OCI-LY1 (cell line): ENCODE data around the gene PRKAR2B.

Source experiments
- H2AFZ ChIP-seq: fragments of 200-600 bp; sonication (generic), shearing (Covaris generic); 2 replicates; pipeline ENCODE4 v1.6.0; 2014; ENCODE audit warnings: antibody characterized with exemption, mild to moderate bottlenecking, low read length
- H3F3A ChIP-seq: fragments of 200-600 bp; sonication (generic), shearing (Covaris generic); 2 replicates; pipeline ENCODE4 v1.6.0; 2014; ENCODE audit warnings: mild to moderate bottlenecking, antibody characterized with exemption, low read length, moderate library complexity; ENCODE audit not compliant: insufficient read depth
- H3K27ac ChIP-seq: fragments of 200-600 bp; sonication (generic); 2 replicates; pipeline ENCODE4 v1.5.1; 2014; ENCODE audit warnings: low read length, mixed run types, mild to moderate bottlenecking, low read depth; ENCODE audit not compliant: poor library complexity, severe bottlenecking
- H3K27me3 ChIP-seq: fragments of 200-600 bp; sonication (generic); 2 replicates; pipeline ENCODE4 v1.6.0; 2014; ENCODE audit warnings: antibody characterized with exemption, mild to moderate bottlenecking, low read length, moderate library complexity; ENCODE audit not compliant: insufficient read depth
- H3K36me3 ChIP-seq: fragments of 200-600 bp; sonication (generic); 2 replicates; pipeline ENCODE4 v1.6.1; 2014; ENCODE audit warnings: mild to moderate bottlenecking, antibody characterized with exemption, low read length, moderate library complexity, mixed read lengths; ENCODE audit not compliant: insufficient read depth
- H3K4me1 ChIP-seq: fragments of 200-600 bp; sonication (generic); 2 replicates; pipeline ENCODE4 v1.5.1; 2014; ENCODE audit warnings: mild to moderate bottlenecking, low read length, moderate library complexity; ENCODE audit not compliant: insufficient read depth, severe bottlenecking
- H3K4me2 ChIP-seq: fragments of 200-600 bp; sonication (generic), shearing (Covaris generic); 2 replicates; pipeline ENCODE4 v1.6.1; 2014; ENCODE audit warnings: low read length
- H3K4me3 ChIP-seq: fragments of 200-600 bp; sonication (generic); 2 replicates; pipeline ENCODE4 v1.5.1; 2014; ENCODE audit warnings: low read length, low read depth, mild to moderate bottlenecking, mixed read lengths; ENCODE audit not compliant: poor library complexity, severe bottlenecking
- H3K79me2 ChIP-seq: fragments of 200-600 bp; shearing (Covaris generic); 2 replicates; pipeline ENCODE4 v1.6.1; 2016; ENCODE audit warnings: mixed run types, low read length, mixed read lengths; ENCODE audit not compliant: insufficient read depth
- H3K9ac ChIP-seq: fragments of 200-600 bp; sonication (generic), shearing (Covaris generic); 2 replicates; pipeline ENCODE4 v1.6.1; 2014; ENCODE audit warnings: mild to moderate bottlenecking, low read length, mixed read lengths
- H3K9me2 ChIP-seq: fragments of 200-600 bp; sonication (generic), shearing (Covaris generic); 2 replicates; pipeline ENCODE4 v1.6.1; 2014; ENCODE audit warnings: low read depth, mild to moderate bottlenecking, low read length, mixed read lengths
- H3K9me3 ChIP-seq: fragments of 200-600 bp; shearing (Covaris generic); 2 replicates; pipeline ENCODE4 v1.6.1; 2014; ENCODE audit warnings: low read length, mixed read lengths
- H4K20me1 ChIP-seq: fragments of 200-600 bp; sonication (generic), shearing (Covaris generic); 2 replicates; pipeline ENCODE4 v1.6.0; 2016; ENCODE audit warnings: mild to moderate bottlenecking, low read length; ENCODE audit not compliant: insufficient read depth
- CTCF ChIP-seq: fragments of 200-600 bp; sonication (generic), shearing (Covaris generic); IDR thresholded peaks from 2 replicates; pipeline ENCODE4 v1.5.1; 2017; ENCODE audit warnings: mild to moderate bottlenecking, antibody characterized with exemption, low read length, moderate library complexity, mixed read lengths
- EZH2 ChIP-seq: fragments of 200-600 bp; sonication (generic), shearing (Covaris generic); IDR thresholded peaks from 2 replicates; pipeline ENCODE4 v1.8.0; 2017; ENCODE audit warnings: borderline replicate concordance, mixed run types, mild to moderate bottlenecking, antibody characterized with exemption, low read length, moderate library complexity, mixed read lengths

PRKAR2B gene

GRCh38 chr7:107056728-107057473, 12.4 kb downstream of the PRKAR2B start:
- Histone ChIP-seq H3K9ac (no peak overlapping the region), H3K27me3 (no peaks in the 10 kb centered on the region; the same call in 1 of the 2 replicates), H3K9me2 (no peaks in the 10 kb centered on the region), H3K4me2 (no peak overlapping the region), H3K9me3 (no peaks in the 10 kb centered on the region), H3K4me3 (no peak overlapping the region), H3F3A (no peaks in the 10 kb centered on the region), H3K27ac (no peak overlapping the region), H3K79me2 (no peaks in the 10 kb centered on the region), H3K36me3 (no peaks in the 10 kb centered on the region), H3K4me1 (no peaks in the 10 kb centered on the region), H2AFZ (no peak overlapping the region), H4K20me1 (no peaks in the 10 kb centered on the region)
- TF ChIP-seq EZH2 (no peak), CTCF (no peak)

- Histone ChIP-seq H2AFZ (no peak overlapping the region), H4K20me1 (no peaks in the 10 kb centered on the region), H3K4me3 (no peak overlapping the region), H3K4me2 (no peak overlapping the region), H3K27ac (no peak overlapping the region), H3K9me3 (no peaks in the 10 kb centered on the region), H3K27me3 (no peaks in the 10 kb centered on the region; the same call in 1 of the 2 replicates), H3K9me2 (no peaks in the 10 kb centered on the region), H3F3A (no peaks in the 10 kb centered on the region), H3K9ac (no peak overlapping the region), H3K4me1 (no peaks in the 10 kb centered on the region), H3K79me2 (no peaks in the 10 kb centered on the region), H3K36me3 (no peaks in the 10 kb centered on the region)
- TF ChIP-seq EZH2 = no peak
- no peak for TF ChIP-seq CTCF
Measured at GRCh38 chr7:107057474-107057833, 12.9 kb downstream of the PRKAR2B start.

GRCh38 chr7:107059468-107059867, 15.0 kb downstream of the PRKAR2B start:
- no peak overlapping the region for H2AFZ ChIP-seq
- no peak for TF ChIP-seq CTCF
- no peak for TF ChIP-seq EZH2
- no peaks in the 10 kb centered on the region for H3K79me2 ChIP-seq

More at GRCh38 chr7:107059468-107059867, 15.0 kb downstream of the PRKAR2B start:
- H3K9me3 ChIP-seq = no peaks in the 10 kb centered on the region
- H3K27ac ChIP-seq = no peak overlapping the region
- H3K27me3 ChIP-seq = no peaks in the 10 kb centered on the region; the same call in 1 of the 2 replicates
- H3K9me2 ChIP-seq = no peaks in the 10 kb centered on the region
- H4K20me1 ChIP-seq = no peaks in the 10 kb centered on the region
- no peak overlapping the region for H3K9ac ChIP-seq
- no peak overlapping the region for H3K4me2 ChIP-seq
- H3K36me3 ChIP-seq = no peaks in the 10 kb centered on the region
- H3F3A ChIP-seq = no peaks in the 10 kb centered on the region
- no peak overlapping the region for H3K4me3 ChIP-seq
- no peaks in the 10 kb centered on the region for H3K4me1 ChIP-seq
